WTC11 (cell line): Measurements from ENCODE around the gene FREY1. TPM values are rescaled to one million over a fixed set of nuclear protein-coding genes. Genes with fewer than 3 reads are reported as not detected.

ENCODE experiments used
- ATAC-seq: fragments of 200-7000 bp; cut with Tn5 transposase; 2 replicates; pipeline ENCODE4 v1.10.0; 2021; ENCODE audit warnings: mild to moderate bottlenecking, moderate library complexity
- CTCF ChIA-PET: fragments of 300-600 bp; sonication (Branson Sonifier 250); formaldehyde crosslinking; loops from one replicate; lab custom pipeline; 2021; ENCODE audit warnings: antibody characterized with exemption; lab: Charles Lee
- POLR2A ChIA-PET: fragments of 350-600 bp; sonication (Branson Sonifier 250); formaldehyde crosslinking; loops from one replicate; lab custom pipeline; 2021; ENCODE audit warnings: antibody characterized with exemption; lab: Charles Lee
- DNase-seq: peaks from one replicate; pipeline ENCODE4 v3.0.0; 2021; ENCODE audit warnings: low spot score
- H3K27ac Mint-ChIP-seq: 2 replicates; pipeline ENCODE4 v1.8.0; 2021; ENCODE audit warnings: mixed read lengths
- H3K27me3 Mint-ChIP-seq: 2 replicates; pipeline ENCODE4 v1.8.0; 2021; ENCODE audit warnings: low read depth, mild to moderate bottlenecking, moderate library complexity, mixed read lengths
- H3K36me3 Mint-ChIP-seq: 2 replicates; pipeline ENCODE4 v1.8.0; 2021; ENCODE audit warnings: mixed read lengths
- H3K4me1 Mint-ChIP-seq: 2 replicates; pipeline ENCODE4 v1.8.0; 2022; ENCODE audit warnings: mixed read lengths
- H3K4me3 Mint-ChIP-seq: 2 replicates; pipeline ENCODE4 v1.8.0; 2021; ENCODE audit warnings: mild to moderate bottlenecking, moderate library complexity, mixed read lengths
- H3K9me3 Mint-ChIP-seq: 2 replicates; pipeline ENCODE4 v1.8.0; 2021; ENCODE audit warnings: mixed read lengths
- ATF1 ChIP-seq: sonication (generic); formaldehyde crosslinking; IDR thresholded peaks from 2 replicates; pipeline ENCODE4 v1.8.1; 2023; ENCODE audit warnings: mild to moderate bottlenecking, moderate library complexity, missing genetic modification reagents
- CREB1 ChIP-seq: sonication (generic); formaldehyde crosslinking; IDR thresholded peaks from 2 replicates; pipeline ENCODE4 v1.8.0; 2023; ENCODE audit warnings: mild to moderate bottlenecking, missing genetic modification reagents
- CREM ChIP-seq: sonication (generic); formaldehyde crosslinking; IDR thresholded peaks from 2 replicates; pipeline ENCODE4 v1.8.1; 2022; ENCODE audit warnings: mild to moderate bottlenecking, missing genetic modification reagents, moderate library complexity
- FOXP1 ChIP-seq: sonication (generic); formaldehyde crosslinking; IDR thresholded peaks from 2 replicates; pipeline ENCODE4 v1.8.0; 2022; ENCODE audit warnings: missing genetic modification reagents, mild to moderate bottlenecking, moderate library complexity, borderline replicate concordance
- GRHL2 ChIP-seq: fragments of 250-450 bp; sonication (Bioruptor Pico); IDR thresholded peaks from 2 replicates; pipeline ENCODE4 v1.8.0; 2022; ENCODE audit warnings: mild to moderate bottlenecking, moderate library complexity; ENCODE audit not compliant: insufficient replicate concordance, severe bottlenecking
- GTF2I ChIP-seq: fragments of 250-450 bp; sonication (Bioruptor Pico); conservative IDR thresholded peaks from 2 replicates; pipeline ENCODE4 v1.4.0; 2021; ENCODE audit warnings: mild to moderate bottlenecking
- IRF2 ChIP-seq: sonication (generic); formaldehyde crosslinking; IDR thresholded peaks from 2 replicates; pipeline ENCODE4 v1.8.0; 2022; ENCODE audit warnings: low read depth, missing genetic modification reagents, borderline replicate concordance
- MLX ChIP-seq: sonication (generic); formaldehyde crosslinking; IDR thresholded peaks from 2 replicates; pipeline ENCODE4 v1.8.1; 2023; ENCODE audit warnings: mild to moderate bottlenecking, missing genetic modification reagents, moderate library complexity
- MXD4 ChIP-seq: fragments of 250-450 bp; sonication (Bioruptor Pico); IDR thresholded peaks from 2 replicates; pipeline ENCODE4 v1.8.0; 2021; ENCODE audit warnings: mild to moderate bottlenecking, moderate library complexity, borderline replicate concordance
- MYBL2 ChIP-seq: sonication (generic); formaldehyde crosslinking; IDR thresholded peaks from 2 replicates; pipeline ENCODE4 v1.8.1; 2023; ENCODE audit warnings: mild to moderate bottlenecking, moderate library complexity, missing genetic modification reagents
- PRRX2 ChIP-seq: fragments of 250-450 bp; sonication (Bioruptor Pico); IDR thresholded peaks from 2 replicates; pipeline ENCODE4 v1.8.0; 2021; ENCODE audit warnings: mild to moderate bottlenecking
- STAT6 ChIP-seq: sonication (generic); formaldehyde crosslinking; conservative IDR thresholded peaks from 2 replicates; pipeline ENCODE4 v1.8.1; 2023; ENCODE audit warnings: mild to moderate bottlenecking, low read depth, missing genetic modification reagents, moderate library complexity
- TP53 ChIP-seq: sonication (generic); formaldehyde crosslinking; IDR thresholded peaks from 2 replicates; pipeline ENCODE4 v1.8.1; 2023; ENCODE audit warnings: mild to moderate bottlenecking, missing genetic modification reagents
- ZBTB43 ChIP-seq: sonication (generic); formaldehyde crosslinking; IDR thresholded peaks from 2 replicates; pipeline ENCODE4 v1.8.1; 2023; ENCODE audit warnings: mild to moderate bottlenecking, missing genetic modification reagents
- ZNF138 ChIP-seq: sonication (generic); formaldehyde crosslinking; conservative IDR thresholded peaks from 2 replicates; pipeline ENCODE4 v1.8.1; 2022; ENCODE audit warnings: mild to moderate bottlenecking, moderate library complexity, missing genetic modification reagents
- ZNF423 ChIP-seq: fragments of 250-450 bp; sonication (Bioruptor Pico); IDR thresholded peaks from 2 replicates; pipeline ENCODE4 v2.1.2; 2022; ENCODE audit warnings: mild to moderate bottlenecking, moderate library complexity
- ZNF425 ChIP-seq: fragments of 250-450 bp; sonication (Bioruptor Pico); conservative IDR thresholded peaks from 2 replicates; pipeline ENCODE4 v1.9.0; 2021; ENCODE audit warnings: mild to moderate bottlenecking
- ZNF512 ChIP-seq: sonication (generic); formaldehyde crosslinking; IDR thresholded peaks from 2 replicates; pipeline ENCODE4 v1.8.1; 2022; ENCODE audit warnings: missing genetic modification reagents, borderline replicate concordance
- ZSCAN18 ChIP-seq: fragments of 250-450 bp; sonication (Bioruptor Pico); IDR thresholded peaks from 2 replicates; pipeline ENCODE4 v2.1.2; 2022; ENCODE audit warnings: mild to moderate bottlenecking, moderate library complexity
- total RNA-seq: library from RNA; stranded (reverse); gene quantifications from 3 replicates; pipeline ENCODE4 v1.2.3, GENCODE V29; 2021

The FREY1 gene
- total RNA-seq, 1 experiment from 2014 or later = 2.1 TPM

- no peak for ATAC-seq
- Mint-ChIP-seq H3K4me1 (peaks cover 39% of the 10 kb centered on the region), H3K4me3 (peak overlapping the region; percentile 72), H3K27ac (peak overlapping the region; percentile 99), H3K36me3 (peaks cover 5% of the 10 kb centered on the region), H3K9me3 (no peaks in the 10 kb centered on the region), H3K27me3 (peaks cover 2% of the 10 kb centered on the region; the same call in 1 of the 2 replicates)
- ChIA-PET CTCF (interaction anchor here (1.2 to 4.0 kb wide), 8 partner anchors 23 to 432 kb away, joined by 3 to 33 read pairs (median 6); no protein-coding TSS in a partner anchor), POLR2A (interaction anchor here (1.0 to 1.6 kb wide), 8 partner anchors 15 to 323 kb away, joined by 3 to 12 read pairs (median 5); no protein-coding TSS in a partner anchor)
- no peak for TF ChIP-seq MLX (CRISPR knock-in tag)
- TF ChIP-seq GRHL2 (CRISPR knock-in tag) = no peak
- TF ChIP-seq ZNF423 (CRISPR knock-in tag) = no peak
- no peak for DNase-seq
Observed at GRCh38 chr11:45920531-45921477, 13.7 kb upstream of the FREY1 start.

- ATAC-seq = no peak
- no peaks in the 10 kb centered on the region for H3K9me3 Mint-ChIP-seq
- H3K4me3 Mint-ChIP-seq = peak overlapping the region; percentile 39
- H3K27me3 Mint-ChIP-seq = peaks cover 2% of the 10 kb centered on the region; the same call in 1 of the 2 replicates
- CTCF ChIA-PET = interaction anchor here (1.7 kb wide), 1 partner anchor 82 kb away, joined by 3 read pairs; no protein-coding TSS in a partner anchor
- H3K4me1 Mint-ChIP-seq = peaks cover 39% of the 10 kb centered on the region
- no peak for DNase-seq
- H3K27ac Mint-ChIP-seq = 0 out of 2 replicates have a peak overlapping the region, but pooled peaks have one; percentile 49
- peaks cover 5% of the 10 kb centered on the region; the same call in 1 of the 2 replicates for H3K36me3 Mint-ChIP-seq
- TF ChIP-seq ZBTB43 (CRISPR knock-in tag) (no peak), MYBL2 (CRISPR knock-in tag) (no peak), CREB1 (no peak), ZNF425 (CRISPR knock-in tag) (no peak), STAT6 (no peak), TP53 (CRISPR knock-in tag) (no peak), IRF2 (CRISPR knock-in tag) (no peak), PRRX2 (CRISPR knock-in tag) (no peak), ZSCAN18 (CRISPR knock-in tag) (no peak), CREM (CRISPR knock-in tag) (no peak), GTF2I (CRISPR knock-in tag) (no peak), ATF1 (CRISPR knock-in tag) (no peak), MXD4 (no peak), ZNF138 (CRISPR knock-in tag) (no peak), ZNF512 (CRISPR knock-in tag) (no peak), FOXP1 (CRISPR knock-in tag) (no peak)
- POLR2A ChIA-PET = interaction anchor here (0.8 to 1.0 kb wide), 2 partner anchors 39 to 63 kb away, joined by 3 read pairs; no protein-coding TSS in a partner anchor
Observed at GRCh38 chr11:45919806-45920530, 12.9 kb upstream of the FREY1 start.
